Sigmoid colon (tissue), 4 donors: ENCODE results near the gene PDE9A.

Source experiments
- POLR2A ChIP-seq, 2 donors: fragments of 450-650 bp; IDR thresholded peaks; one replicate each; pipeline ENCODE4 v1.6.1; 2016; ENCODE audit warnings: antibody characterized with exemption in 2 of 2, mild to moderate bottlenecking in 2 of 2, moderate library complexity in 2 of 2
- POLR2AphosphoS5 ChIP-seq, 4 donors: sonication (generic); formaldehyde crosslinking; IDR thresholded peaks; one replicate each; pipeline ENCODE4 v1.6.1; 2017; ENCODE audit warnings: antibody characterized with exemption in 4 of 4
- TF ChIP-seq, protein P1 (sequence below), 4 experiments: fragments of 450-650 bp in 3 of 4; fragments of 200-600 bp in 1 of 4; IDR thresholded peaks; one replicate each; pipeline ENCODE4 v1.5.1; 2016 to 2019; ENCODE audit warnings: antibody characterized with exemption in 4 of 4, mild to moderate bottlenecking in 3 of 4, moderate library complexity in 2 of 4

DNA sequence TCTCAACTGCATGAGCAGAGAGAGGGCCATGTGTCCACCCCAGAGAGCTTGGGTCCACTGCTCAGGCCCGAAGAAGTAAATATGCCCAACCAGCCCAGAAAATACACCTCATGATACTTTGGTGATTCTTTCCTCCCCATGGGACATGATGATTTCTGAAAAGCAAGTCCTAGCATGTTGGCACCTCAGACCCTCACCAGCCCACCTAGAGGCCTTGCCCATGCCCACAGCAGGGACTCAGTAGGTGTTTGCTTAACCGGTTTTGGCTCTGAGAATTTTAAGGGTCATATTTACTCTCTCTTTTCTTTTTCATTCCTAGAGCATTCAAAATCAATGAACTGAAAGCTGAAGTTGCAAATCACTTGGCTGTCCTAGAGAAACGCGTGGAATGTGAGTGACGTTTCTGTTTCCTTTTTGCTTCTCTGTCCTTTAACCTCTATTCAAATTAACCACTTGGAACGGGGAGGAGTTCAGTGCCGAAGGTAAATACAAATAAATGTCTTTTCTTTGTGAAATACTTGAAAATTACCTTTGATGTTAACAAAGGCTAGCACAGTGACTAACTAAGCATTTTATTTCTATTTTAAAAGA, 79.7 kb downstream of the PDE9A start:
- TF ChIP-seq, protein P1, sequence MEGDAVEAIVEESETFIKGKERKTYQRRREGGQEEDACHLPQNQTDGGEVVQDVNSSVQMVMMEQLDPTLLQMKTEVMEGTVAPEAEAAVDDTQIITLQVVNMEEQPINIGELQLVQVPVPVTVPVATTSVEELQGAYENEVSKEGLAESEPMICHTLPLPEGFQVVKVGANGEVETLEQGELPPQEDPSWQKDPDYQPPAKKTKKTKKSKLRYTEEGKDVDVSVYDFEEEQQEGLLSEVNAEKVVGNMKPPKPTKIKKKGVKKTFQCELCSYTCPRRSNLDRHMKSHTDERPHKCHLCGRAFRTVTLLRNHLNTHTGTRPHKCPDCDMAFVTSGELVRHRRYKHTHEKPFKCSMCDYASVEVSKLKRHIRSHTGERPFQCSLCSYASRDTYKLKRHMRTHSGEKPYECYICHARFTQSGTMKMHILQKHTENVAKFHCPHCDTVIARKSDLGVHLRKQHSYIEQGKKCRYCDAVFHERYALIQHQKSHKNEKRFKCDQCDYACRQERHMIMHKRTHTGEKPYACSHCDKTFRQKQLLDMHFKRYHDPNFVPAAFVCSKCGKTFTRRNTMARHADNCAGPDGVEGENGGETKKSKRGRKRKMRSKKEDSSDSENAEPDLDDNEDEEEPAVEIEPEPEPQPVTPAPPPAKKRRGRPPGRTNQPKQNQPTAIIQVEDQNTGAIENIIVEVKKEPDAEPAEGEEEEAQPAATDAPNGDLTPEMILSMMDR (IDR thresholded peaks at IDR 0.05) = no peak
- TF ChIP-seq POLR2A (IDR thresholded peaks at IDR 0.05) (no peak), POLR2AphosphoS5 (IDR thresholded peaks at IDR 0.05) (no peak)
